ENCODE data around the gene IP6K1. TPM values are rescaled to one million over a fixed set of nuclear protein-coding genes. Genes with fewer than 3 reads are reported as not detected.

The IP6K1 gene
- total and polyA plus RNA-seq, 10 donors, result 8.6 to 56.0 (median 46.4) TPM

DNA sequence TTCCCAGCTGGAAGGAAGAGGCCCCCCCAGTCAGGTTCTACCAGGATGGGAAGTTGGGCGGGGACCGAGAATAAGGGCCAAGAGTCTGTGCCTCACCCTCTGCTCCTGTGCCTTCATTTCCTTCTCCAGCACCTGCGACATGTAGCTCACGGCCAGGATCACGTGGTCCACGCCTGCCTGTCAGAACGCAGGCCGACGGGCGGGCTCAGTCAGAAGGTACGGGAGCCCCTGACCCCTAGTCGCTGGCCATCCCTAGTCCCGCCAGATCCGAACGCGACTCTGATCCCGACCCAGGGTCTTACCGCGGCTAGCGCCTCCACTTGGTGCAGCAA, 63.1 kb downstream of the IP6K1 start:
- H3K36me3 ChIP-seq, result peaks cover 4 to 62% (median 40%) of the 10 kb centered on the region in 6 donors
- no peaks in the 10 kb centered on the region for H3K27me3 ChIP-seq (replicated peaks in 1 of 7)
- intact Hi-C loops (cut with DNase I; ENCODE audit: low total_unique reads), result no loop called here
- peaks cover 26 to 78% (median 45%) of the 10 kb centered on the region in 6 donors for H3K4me1 ChIP-seq
- peak; percentile 93 for DNase-seq
- TF ChIP-seq, protein P1, sequence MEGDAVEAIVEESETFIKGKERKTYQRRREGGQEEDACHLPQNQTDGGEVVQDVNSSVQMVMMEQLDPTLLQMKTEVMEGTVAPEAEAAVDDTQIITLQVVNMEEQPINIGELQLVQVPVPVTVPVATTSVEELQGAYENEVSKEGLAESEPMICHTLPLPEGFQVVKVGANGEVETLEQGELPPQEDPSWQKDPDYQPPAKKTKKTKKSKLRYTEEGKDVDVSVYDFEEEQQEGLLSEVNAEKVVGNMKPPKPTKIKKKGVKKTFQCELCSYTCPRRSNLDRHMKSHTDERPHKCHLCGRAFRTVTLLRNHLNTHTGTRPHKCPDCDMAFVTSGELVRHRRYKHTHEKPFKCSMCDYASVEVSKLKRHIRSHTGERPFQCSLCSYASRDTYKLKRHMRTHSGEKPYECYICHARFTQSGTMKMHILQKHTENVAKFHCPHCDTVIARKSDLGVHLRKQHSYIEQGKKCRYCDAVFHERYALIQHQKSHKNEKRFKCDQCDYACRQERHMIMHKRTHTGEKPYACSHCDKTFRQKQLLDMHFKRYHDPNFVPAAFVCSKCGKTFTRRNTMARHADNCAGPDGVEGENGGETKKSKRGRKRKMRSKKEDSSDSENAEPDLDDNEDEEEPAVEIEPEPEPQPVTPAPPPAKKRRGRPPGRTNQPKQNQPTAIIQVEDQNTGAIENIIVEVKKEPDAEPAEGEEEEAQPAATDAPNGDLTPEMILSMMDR (IDR thresholded peaks at IDR 0.05 in 8 of 11, conservative IDR thresholded peaks at IDR 0.05 in 3 of 11), result no peak
- no peak for TF ChIP-seq POLR2AphosphoS5 (IDR thresholded peaks at IDR 0.05)
- TF ChIP-seq POLR2A (IDR thresholded peaks at IDR 0.05), result no peak
- WGBS, 5 donors, result 0 to 1% (median 0%) methylated on average over 2 to 20 of the region's 20 CpGs
- H3K9me3 ChIP-seq, result no peaks in the 10 kb centered on the region
- H3K27ac ChIP-seq, result peak overlapping the region; percentile 79 to 98 (median 94)
- peak overlapping the region; percentile 87 to 100 (median 92) for H3K4me3 ChIP-seq

DNA sequence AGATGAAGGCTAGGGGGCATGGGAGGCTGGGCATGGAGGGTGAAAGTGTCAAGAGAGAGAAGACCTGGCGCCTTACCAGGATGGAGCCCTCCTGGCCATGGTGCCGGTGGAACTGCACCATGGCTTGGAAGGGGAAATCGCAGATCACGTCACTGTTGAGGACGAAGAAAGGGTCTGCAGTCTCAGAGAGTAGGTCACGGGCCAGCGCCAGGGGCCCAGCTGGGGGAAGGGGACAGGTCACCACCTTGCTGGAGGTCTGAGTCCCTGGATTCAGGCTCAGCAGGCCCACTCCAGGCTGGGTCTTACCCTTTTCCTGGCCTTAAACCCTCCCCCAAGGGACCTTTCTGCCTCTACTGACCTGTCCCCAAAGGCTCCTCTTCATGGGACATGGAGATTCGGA, 63.4 kb downstream of the IP6K1 start:
- Histone ChIP-seq H3K4me1 (peaks cover 27 to 82% (median 47%) of the 10 kb centered on the region in 6 donors), H3K27me3 (replicated peaks in 1 of 7) (no peaks in the 10 kb centered on the region), H3K27ac (peak overlapping the region; percentile 79 to 98 (median 94)), H3K9me3 (no peaks in the 10 kb centered on the region), H3K36me3 (peaks cover 3 to 61% (median 36%) of the 10 kb centered on the region in 6 donors), H3K4me3 (peak overlapping the region in 7 of 8 donors; percentile 87 to 100 (median 92))
- intact Hi-C loops (cut with DNase I; ENCODE audit: low total_unique reads), result no loop called here
- TF ChIP-seq, protein P1 (IDR thresholded peaks at IDR 0.05 in 8 of 11, conservative IDR thresholded peaks at IDR 0.05 in 3 of 11), result no peak
- TF ChIP-seq POLR2A (IDR thresholded peaks at IDR 0.05) (no peak), POLR2AphosphoS5 (IDR thresholded peaks at IDR 0.05) (no peak)
- peak; percentile 83 for DNase-seq
- 65 to 78% (median 69%) methylated on average over 8 of the region's 8 CpGs for WGBS, 5 donors

DNA sequence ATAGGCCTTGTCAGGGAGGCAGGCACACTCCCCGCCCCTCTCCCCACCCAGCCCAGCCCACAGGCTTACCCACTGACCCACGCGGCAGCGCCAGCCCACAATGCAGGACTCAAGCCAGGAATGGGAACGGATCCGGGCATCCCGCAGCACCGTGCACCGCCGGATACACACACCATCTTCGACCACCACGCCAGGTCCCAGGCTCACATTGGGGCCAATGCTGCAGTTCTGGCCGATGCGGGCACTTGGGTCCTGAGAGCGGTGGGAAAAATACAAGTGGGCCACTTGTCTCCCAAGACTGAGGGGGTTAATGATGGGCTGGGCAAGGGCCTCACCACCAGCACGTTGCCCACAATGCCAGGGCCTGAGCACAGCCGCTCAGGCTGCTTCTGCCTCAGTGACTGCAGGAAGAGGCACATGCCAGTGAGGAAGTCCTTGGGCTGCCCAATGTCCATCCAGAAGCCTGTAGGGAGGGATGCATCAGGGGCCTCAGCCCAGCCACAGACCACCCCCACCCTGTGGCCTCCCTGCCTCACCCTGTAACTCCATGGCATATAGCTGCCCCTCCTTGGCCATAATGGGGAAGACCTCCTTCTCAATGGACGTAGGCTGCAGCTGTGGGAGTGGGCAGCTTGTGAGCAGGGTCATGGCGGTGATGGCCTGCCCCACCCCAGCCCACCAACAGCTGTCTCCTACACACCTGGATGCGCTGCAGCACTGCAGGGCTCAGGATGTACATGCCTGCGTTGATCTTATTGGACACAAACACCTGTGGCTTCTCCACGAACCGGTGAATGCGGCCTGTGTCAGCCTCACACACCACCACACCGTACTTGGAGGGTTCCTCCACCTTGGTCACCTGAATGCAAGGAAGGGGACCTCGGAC, 64.2 kb downstream of the IP6K1 start:
- no peaks in the 10 kb centered on the region for H3K9me3 ChIP-seq
- peak overlapping the region in 4 of 8 donors; percentile 88 to 100 (median 95) for H3K4me3 ChIP-seq
- peak overlapping the region in 4 of 8 donors; percentile 94 to 98 (median 96) for H3K27ac ChIP-seq
- intact Hi-C loops (cut with DNase I; ENCODE audit: low total_unique reads), result no loop called here
- peaks cover 27 to 82% (median 47%) of the 10 kb centered on the region in 6 donors for H3K4me1 ChIP-seq
- peaks cover 0 to 61% (median 28%) of the 10 kb centered on the region in 6 donors for H3K36me3 ChIP-seq
- no peaks in the 10 kb centered on the region for H3K27me3 ChIP-seq (replicated peaks in 1 of 7)
- TF ChIP-seq POLR2A (IDR thresholded peaks at IDR 0.05) (no peak), POLR2AphosphoS5 (IDR thresholded peaks at IDR 0.05) (peak; percentile 7 to 65 (median 24))
- TF ChIP-seq, protein P1 (IDR thresholded peaks at IDR 0.05 in 8 of 11, conservative IDR thresholded peaks at IDR 0.05 in 3 of 11), result no peak
- peak; percentile 76 for DNase-seq
- WGBS, 5 donors, result 86 to 93% (median 92%) methylated on average over 17 to 26 of the region's 26 CpGs

DNA sequence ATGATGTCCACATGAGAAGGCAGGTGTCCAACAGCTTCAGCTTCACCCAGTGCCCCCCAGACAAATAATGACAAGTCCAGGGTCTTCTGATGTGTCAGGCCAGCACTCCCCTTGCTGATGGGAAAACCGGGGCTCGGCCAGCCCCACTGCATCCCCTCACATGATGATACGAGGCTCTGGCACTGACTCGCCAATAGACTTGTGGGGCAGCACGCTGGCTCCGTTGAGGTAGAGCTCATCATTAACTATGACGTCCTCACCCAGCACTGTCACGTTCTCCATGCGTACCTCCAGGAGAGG, 64.8 kb downstream of the IP6K1 start:
- intact Hi-C loops (cut with DNase I; ENCODE audit: low total_unique reads), result no loop called here
- Histone ChIP-seq H3K9me3 (no peaks in the 10 kb centered on the region), H3K27ac (no peak overlapping the region), H3K4me1 (peaks cover 27 to 76% (median 47%) of the 10 kb centered on the region in 6 donors), H3K27me3 (replicated peaks in 1 of 7) (no peaks in the 10 kb centered on the region), H3K36me3 (peaks cover 0 to 61% (median 25%) of the 10 kb centered on the region in 6 donors), H3K4me3 (no peak overlapping the region)
- WGBS, 5 donors, result 79 to 91% (median 90%) methylated on average over 6 to 9 of the region's 9 CpGs
- DNase-seq, result no peak
- TF ChIP-seq POLR2AphosphoS5 (IDR thresholded peaks at IDR 0.05) (no peak), POLR2A (IDR thresholded peaks at IDR 0.05) (no peak)
- TF ChIP-seq, protein P1 (IDR thresholded peaks at IDR 0.05 in 8 of 11, conservative IDR thresholded peaks at IDR 0.05 in 3 of 11), result no peak
